DMS153 treated with DMSO at 0.1 percent for 48 hours (cell line): ENCODE data around the gene LGALS3BP.

Experiments used
- DNase-seq: peaks from one replicate; lab custom pipeline; 2025; ENCODE audit not compliant: unreplicated experiment; lab: John Stamatoyannopoulos, UW

Gene LGALS3BP

DNA sequence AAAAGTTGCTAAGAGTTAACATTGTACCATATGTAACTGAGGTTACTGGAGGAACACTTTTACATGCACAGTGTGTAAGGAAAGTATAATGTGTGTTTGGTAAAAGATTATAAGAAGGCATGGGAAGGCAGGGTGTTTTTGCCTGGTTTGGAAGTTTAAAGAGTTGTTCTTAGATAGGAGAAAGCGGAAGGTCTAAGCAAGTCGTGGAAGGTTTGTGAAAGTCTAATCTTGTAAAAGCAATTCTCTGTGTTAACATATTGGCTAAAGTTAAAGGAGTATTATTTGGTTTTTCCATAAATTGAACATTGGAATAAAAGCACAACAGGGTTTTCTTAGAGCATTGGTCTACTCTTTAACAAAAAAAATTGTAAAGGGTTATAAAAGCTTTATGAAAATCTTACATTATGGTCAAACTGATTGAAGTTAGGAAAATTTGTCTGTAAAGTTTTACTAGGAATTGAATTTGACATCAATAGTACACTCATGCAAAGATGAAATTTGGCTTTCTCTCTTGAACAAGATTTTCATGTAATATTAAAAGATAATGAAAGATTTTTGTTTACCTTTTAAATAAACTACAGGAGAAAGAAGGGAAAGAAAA, 34.5 kb upstream of the LGALS3BP start:
- no peak for DNase-seq

DNA sequence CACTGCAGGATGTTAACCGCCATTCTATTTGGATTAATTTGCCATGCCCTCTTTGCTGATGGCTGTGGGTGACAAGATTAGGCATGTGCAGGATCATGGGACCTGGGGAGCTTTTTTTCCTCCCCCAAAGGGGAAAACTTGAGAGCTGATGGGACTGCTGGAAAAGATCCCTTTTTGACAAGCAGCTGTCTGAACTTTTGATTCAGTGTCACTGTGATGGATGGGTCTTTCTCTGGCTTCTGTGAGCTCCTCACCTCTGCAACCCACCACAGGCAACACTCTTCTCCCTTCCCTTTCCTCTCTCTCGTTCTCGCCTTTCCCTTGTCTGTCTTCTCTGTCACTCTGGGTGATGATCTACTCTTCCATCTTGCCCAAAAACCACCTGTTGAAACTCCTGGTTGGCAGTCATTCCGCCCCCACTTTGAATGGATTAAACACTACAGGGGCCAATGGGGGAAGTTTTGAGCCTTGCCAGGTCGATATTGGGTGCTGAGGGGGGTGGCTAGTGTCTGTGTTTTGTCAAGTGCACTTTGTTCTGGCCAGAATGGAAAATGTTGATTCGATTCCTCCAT, 32.9 kb upstream of the LGALS3BP start:
- no peak for DNase-seq

DNA sequence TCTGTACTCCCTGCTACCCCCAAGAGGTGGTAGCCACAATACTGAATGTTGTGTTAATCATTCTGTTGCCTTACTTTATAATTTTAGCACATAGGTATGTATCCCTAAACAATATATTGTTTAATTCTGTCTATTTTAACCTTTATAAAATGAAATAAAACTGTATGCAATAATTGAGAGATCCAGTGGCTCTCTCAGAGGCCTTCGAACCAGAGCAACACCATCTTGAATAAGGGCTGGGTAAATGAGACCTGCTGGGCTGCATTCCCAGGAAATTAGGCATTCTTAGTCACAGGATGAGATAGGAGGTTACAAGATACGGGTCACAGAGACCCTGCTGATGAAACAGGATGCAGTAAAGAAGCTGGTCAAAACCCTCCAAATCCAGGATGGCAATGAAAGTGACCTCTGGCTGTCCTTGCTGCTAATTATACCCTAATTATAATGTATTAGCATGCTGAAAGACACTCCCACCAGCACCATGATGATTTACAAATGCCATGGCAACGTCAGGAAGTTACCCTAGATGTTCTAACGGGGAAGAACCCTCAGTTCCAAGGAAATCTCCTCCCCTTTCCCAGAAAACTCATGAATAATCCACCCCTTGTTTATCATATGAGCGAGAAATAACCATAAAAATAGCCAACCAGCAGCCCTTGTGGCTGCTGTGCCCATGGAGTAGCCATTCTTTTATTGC, 31.9 kb upstream of the LGALS3BP start:
- no peak for DNase-seq

DNA sequence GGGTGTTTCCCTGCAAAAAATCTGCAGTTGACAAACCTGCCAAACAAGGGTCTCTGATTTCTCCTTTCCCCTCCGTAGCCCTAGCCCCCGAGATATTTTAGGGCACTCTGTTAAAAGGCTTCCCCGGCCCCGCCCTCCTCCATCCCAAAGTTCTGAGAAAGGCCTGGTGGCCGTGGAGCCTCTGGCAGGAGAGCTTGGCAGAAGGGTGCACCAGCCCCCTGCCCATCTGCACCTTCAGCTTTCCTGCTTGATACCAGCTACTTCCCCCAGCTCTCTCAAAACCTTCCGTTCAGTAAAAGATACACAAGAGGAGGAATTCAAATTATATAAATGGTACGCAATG, 30.6 kb upstream of the LGALS3BP start:
- no peak for DNase-seq

DNA sequence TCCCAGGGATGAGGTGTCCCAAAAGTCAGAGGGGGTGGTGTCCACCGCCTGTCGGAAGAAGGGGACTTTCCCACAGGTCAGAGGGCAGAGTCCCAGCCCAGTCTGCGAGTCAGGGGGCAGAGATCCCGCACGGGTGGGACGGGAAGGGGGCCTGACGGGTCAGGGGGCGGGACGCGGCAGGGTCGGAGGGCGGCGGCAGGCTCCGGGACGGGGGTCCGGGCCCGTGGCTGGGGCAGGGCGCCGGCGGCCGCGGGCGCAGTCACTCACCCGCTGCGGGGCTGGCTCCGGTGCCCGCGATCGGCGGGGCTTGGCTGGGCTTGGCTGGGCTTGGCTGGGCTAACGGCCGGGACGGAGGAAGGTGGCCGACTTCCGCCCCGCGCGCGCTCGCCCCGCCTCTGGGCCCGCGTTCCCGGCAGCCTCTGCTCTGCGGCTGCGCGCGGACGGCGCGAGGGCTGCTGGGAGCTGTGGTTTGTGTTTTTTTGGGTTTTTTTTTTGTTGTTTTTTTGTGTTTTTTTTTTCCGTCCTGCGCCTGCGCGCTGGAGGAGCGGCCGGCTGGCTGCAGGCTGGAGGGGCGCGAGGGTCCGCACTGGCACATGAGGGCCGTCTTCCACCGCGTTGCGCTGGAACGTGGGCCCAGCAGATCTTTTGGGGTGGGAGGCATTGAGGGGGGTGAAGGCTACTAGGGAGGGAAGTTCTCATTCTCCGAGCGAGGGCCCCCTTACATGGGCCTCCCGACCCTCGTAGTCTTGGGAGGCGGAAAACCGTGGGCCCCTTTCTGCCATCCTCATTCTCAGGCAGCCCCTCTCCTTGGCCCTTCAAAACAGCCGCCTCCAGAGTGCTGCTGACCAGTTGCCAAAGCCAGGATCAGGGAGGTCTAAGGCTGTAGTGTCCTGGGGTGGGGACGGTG, 29.9 kb upstream of the LGALS3BP start, which contains the start of gene CANT1:
Gene CANT1 (minus strand): TSS at position 368 of the 907 bp plus-strand sequence. CDS start 12,142 bp downstream, outside the sequence.
- peak; percentile 51 for DNase-seq

DNA sequence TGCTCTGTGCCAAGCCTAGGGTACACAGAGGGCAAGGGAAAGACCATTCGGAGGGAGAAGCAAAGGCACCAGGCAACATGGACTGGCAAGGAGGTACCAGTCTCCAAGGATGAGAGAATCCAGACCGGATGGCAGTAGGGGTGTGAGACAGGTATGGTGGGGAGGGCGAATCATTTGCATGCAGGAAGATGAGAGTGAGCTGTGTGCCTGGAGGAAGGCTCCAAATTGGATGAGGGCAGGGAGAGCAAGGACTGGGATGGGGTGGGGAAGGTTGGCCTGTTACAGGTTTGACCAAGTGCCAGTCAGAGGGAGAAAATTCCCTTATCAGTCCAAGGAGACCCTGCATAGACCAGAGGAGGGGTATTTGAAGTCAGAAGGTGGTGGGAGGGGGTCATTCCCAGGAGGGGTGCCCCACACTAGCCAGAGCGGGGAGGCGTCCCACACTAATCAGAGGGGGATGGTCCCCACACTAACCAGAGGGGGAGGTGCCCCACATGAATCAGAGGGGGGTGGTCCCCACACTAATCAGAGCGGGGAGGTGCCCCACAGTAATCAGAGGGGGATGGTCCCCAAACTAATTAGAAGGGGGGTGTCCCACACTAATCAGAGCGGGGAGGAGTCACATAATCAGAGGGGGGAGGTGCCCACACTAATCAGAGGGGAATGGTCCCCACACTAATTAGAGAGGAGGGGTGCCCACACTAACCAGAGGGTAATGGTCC, 29.1 kb upstream of the LGALS3BP start:
- no peak for DNase-seq

DNA sequence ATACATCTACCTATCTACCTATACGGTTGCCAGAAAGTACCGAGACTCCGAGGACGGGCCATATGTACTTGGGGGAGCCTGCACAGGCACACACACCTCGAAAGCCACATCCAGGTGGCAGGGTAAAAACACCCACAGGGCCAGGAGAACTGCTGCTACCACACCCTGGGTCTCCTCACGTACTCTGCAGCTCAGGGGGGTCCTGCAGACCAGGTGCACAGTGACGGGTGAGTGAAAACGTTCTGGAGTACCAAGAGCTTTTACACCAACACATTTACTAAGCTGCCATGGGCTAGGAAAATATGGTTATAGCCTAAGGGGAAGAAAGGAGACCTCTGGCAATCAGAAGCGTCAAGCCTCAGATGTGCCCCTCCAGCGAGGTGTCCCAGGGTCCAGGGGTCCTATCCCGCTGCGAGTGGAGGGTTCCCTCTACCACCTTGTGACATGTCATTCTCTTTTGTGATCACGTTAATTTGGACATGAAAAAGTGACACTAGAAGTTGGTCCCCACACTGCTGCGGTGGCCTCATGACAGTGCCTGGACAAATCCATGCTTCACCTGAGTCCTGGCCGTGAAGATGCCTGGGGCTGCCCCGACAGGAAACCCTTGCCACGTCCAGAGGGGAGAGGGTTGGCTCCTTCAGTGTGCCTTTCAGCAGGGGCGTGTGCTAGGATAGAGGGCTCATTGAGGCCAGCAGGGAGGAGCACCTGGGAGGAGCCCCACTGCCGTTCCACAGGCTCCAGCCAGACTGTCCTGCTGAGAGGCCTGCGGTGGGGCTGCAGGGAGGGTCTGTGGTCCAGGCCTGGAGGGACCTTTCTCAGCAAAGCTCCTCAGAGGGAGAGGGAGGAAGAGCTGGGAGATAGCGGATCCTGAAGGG, 28.0 kb upstream of the LGALS3BP start:
- no peak for DNase-seq

DNA sequence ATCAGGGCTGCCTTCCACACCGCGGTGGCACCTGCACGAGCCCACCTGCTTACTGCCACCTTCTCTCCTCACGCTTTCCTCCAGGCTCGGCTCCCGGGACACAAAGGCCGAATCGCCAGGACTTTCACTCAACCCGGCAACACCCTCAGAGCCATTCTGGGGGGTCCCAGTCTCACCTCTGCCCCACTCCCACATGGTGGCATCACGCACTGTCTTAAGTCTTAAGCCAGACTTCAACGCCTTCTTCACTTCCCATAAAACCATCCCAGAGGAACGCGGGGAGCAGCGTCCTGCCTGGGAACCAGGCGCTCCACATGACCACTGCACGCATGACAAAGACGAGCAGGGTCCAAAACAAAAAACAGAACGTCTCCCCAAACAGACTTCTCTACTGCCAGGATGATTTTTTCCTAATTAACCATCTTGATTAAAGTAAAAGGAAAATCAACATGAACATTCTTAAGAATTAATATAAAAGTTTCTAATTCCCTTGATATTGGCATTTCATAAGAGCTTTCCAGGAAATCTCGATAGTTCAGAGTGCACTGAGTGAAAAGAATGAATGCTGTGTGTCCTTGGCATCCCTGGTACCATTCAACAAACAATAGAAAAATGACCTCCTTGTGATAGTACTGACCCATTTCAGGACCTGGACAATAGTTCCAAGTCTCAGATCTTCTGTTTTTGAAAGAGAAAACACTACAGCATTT, 27.2 kb upstream of the LGALS3BP start:
- DNase-seq, result no peak

DNA sequence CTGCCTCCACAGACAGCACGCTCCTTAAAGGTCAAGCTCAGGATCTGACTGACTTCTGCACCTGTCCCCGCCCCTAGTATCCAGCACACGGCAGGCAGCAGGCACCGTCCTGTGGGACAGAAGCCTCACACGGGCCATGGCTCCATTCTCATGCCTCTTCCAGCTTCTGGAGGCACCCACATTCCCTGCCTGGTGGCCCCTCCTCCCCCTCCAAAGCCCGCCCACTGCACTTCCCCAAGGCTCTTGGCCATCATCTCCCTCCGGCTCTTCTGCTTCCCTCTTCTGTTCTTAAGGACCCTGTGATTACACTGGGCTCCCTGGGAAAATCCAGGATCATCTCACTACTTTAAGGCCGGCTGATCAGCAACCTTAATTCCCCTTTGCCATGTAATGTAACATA, 26.3 kb upstream of the LGALS3BP start:
- DNase-seq, result no peak

DNA sequence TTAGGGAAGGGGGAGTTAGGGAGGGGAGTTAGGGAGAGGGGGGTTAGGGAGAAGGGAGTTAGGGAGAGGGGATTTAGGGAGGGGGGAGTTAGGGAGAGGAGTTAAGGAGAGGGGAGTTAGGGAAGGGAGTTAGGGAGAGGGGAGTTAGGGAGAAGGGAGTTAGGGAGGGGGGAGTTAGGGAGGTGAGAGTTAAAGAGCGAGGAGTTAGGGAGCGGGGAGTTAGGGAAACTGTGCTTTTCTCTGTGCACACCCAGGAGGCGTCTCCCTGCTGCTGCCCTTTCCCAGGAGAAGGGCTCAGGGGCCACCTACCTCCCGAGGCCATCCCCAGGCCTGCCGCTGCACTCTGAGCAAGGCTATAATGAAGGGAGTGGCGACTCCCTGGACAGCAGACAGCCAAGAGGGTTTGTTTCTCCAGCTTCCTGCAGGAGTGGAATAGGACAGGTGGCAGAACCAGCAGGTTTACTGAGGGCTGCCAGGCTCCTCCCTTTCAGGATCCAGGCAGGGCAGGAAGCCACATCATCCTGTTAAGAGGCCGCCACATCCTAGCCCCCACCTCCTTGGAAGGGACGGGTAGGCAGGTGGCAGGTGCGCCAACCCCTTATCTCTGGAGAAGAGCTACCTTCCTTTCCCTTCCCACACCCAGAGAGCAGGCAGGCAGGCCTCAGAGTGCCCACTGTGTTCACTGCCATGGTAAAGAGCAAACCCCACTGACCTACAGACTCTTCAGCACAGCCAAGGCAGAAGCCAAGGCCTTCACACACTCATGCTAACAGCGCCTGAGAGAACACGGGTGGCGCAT, 25.5 kb upstream of the LGALS3BP start:
- peak; percentile 74 for DNase-seq

DNA sequence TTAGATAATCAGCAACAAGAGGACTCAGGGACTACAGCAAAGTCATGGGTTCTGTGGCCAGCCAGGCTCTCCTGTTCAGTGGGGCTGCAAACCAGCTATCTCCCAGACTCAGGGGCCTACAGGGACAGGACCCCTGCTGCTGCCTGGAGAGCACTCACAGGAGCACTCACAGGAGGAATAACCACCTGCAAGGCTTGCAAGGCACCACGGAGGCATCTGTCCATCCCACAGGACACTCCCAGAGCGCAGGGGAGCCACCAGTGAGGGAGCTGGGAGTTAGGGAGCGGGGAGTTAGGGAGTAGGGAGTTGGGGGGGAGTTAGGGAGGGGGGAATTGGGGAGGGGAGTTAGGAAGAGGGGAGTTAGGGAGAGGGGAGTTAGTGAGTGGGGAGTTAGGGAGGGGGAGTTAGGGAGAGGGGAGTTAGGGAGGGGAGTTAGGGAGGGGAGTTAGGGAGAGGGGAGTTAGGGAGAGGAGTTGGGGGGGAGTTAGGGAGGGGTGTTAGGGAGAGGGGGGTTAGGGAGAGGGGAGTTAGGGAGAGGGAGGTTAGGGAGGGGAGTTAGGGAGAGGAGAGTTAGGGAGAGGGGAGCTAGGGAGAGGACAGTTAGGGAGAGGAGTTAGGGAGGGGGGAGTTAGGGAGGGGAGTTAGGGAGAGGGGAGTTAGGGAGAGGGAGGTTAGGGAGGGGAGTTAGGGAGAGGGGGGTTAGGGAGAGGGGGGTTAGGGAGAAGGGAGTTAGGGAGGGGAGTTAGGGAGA, 24.1 kb upstream of the LGALS3BP start:
- no peak for DNase-seq

DNA sequence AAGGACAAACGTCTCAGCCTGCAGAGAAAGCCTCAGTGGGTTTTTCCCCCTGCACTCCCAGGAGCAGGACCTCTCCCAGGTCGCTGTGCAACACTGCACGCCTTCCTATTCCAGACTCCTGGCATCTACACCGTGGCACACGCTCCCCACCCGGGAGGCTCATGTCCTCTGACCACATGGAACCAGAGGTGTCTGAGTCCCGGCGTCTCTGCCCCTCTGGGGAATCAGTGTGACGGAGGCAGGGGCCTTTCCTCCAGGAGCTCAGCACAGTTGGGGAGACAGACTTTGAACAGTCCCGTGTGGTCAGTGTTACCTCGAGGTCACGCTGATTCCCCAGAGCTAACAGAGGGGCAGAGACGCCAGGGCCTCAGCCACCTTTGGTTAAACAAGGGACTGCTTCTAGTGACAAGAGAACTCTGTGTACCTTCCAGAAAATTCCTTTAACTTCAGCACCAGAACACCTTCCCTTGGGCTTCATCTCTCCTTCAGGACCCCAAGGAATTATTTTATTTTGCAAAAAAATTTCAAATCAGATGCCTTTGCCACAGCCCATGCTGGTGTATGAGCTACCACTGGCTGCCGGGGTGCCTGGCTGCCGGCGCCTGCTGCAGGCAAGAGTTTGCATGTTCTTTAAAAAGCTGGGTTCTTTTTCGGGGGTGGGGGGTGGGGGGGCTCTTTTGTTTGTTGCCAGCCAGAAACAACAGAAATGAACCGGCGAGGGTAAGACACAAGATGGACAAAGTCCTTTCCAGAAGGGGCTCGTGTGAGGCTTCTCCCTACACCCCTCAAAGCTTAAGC, 23.3 kb upstream of the LGALS3BP start:
- DNase-seq, result no peak

DNA sequence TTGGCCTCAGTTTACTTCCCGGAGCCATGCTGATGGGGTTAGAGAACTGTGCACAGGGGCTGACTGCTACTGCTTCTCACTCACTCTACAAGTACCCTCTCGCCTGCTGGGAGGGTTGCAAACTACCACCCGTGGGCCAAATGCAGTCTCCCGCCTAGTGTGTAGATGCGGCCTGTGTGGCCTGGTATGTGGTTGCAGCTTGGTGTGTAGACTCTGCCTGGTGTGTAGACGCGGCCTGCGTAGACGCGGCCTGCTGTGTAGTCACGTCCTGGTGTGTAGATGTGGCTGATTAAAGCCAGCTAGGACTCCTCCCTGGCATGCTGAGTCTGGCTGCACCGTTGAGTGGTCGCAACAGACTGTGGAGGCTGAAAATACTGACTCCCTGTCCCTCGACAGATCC, 22.6 kb upstream of the LGALS3BP start:
- no peak for DNase-seq

DNA sequence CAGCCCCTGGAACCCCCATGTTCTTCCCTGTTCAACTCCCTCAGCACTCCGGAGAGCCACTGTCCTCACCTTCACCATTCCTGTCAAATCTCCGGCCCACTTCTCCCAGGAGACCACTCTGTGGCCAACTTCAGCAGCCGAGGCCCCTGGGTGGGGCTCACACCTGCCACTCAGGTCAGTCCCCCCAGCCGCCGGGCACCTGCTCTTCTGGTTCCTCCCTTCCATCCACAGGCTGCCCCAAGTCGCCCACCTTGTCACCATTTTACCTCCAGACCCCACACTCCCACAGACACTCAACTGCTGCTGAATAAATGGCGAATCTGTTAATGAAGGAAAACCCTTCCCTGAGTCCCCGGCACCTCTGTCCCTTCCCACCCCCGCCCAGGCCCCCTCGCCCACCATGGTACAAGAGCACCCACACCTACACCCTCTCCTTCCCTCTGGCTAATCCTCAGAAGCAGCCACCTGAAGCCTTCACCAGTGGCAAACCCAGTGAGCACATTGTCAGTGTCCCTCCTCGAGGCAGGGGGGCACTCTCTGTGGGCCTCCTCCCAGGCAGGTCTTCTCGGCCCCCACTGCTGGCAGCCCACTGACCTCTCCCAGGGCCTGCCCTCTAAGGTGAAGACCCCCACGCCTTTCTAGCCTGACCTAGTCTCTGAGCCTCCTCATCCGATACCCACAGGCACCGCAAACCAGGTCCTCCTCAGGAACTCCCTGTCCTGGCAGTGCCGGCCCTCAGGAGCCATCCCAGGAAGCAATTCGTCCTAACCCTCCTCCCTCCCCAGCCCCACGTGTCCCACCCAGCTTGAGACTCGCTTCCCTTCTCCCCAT, 21.7 kb upstream of the LGALS3BP start:
- no peak for DNase-seq

DNA sequence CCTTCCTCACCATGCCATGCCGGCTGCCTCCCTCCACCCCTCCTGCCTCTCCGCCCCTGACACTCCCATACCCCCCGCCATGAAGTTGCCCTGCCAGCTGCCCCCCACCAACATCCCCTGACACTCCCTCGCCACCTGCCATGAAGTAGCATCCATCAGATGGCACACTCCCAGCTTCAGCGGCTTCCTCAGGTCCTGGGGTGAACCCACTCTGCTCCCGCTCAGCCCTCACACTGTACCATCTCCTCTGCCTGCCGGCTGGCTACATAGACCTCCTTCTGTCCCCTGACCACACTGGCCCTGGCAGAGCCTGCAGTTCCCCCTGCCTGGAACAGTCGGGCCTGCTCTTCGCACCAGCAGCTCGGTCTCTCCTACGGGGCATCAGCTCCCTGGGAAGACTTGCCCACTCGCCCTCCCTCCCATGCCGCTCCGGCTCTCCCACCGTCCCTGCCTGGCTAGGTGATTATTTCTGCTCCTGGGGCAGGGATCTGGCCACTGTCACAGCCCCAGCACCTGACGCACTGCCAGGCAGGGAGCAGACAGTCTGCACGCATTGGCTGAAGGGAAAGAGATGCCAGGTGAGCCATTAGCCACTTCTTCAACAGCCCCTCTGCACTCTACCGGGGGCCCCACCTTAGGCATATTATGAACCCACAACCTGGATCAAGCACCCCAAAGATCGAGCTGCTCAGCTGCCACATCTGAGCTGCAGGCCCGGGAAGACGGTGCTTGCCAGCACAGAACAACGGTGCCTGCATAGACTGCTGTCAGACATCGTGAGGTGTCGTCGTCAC, 20.9 kb upstream of the LGALS3BP start:
- DNase-seq, result no peak
